ENCODE results near the gene CCDC91. TPM values are rescaled to one million over a fixed set of nuclear protein-coding genes. Genes with fewer than 3 reads are reported as not detected.
A peak's percentile ranks its signal among the peaks of the same experiment; 100 is the strongest.

CCDC91 gene
- polyA plus RNA-seq, 3 donors = 6.3 to 18.1 (median 15.6) TPM

DNA sequence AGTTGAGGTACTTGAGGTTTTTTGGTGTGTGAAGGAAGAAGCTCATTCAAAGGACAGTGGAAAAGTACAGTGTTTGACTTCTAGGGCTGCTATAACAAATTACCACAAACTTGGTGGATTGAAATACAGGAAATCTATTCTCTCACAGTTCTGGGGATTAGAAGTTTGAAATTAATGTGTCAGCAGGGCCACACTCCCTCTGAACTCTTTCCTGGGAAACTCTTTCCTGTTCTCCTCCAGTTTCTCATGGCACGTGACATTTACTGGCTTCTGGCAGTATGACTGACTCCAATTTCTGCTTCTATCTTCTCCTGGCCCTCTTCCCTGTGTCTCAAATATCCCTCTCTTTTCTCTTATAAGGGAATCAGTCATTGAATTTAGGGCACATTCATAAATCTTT is 160.2 kb downstream of the CCDC91 start:
- H3K9me3 Mint-ChIP-seq = peaks cover 2 to 23% (median 8%) of the 10 kb centered on the region in 7 donors
- H3K79me2 ChIP-seq (ENCODE audit: insufficient read depth, low read length) = no peaks in the 10 kb centered on the region
- intact Hi-C loops (cut with micrococcal nuclease) = no loop called here
- no peak overlapping the region for H3K9ac ChIP-seq (ENCODE audit: insufficient read depth, low read length, poor library complexity, severe bottlenecking)
- no peak overlapping the region for H2AFZ ChIP-seq (ENCODE audit: insufficient read depth, low read depth, low read length, poor library complexity, severe bottlenecking)
- H3K4me3 Mint-ChIP-seq = no peak overlapping the region
- no peak overlapping the region for H3K27ac ChIP-seq (ENCODE audit: low read depth in 1 of 2, low read length in 2 of 2)
- no CpG with 5 or more reads among the region's 1 CpG for WGBS (ENCODE audit: insufficient coverage)
- H3K27ac Mint-ChIP-seq = peak overlapping the region in 1 of 7 donors; percentile 4
- DNase-seq = no peak
- H3K36me3 ChIP-seq (replicated peaks in 1 of 2; ENCODE audit: control insufficient read depth in 1 of 2, insufficient read depth in 2 of 2, low read length in 2 of 2) = peaks cover 0 to 4% of the 10 kb centered on the region in 2 donors
- H3K4me2 ChIP-seq (replicated peaks; ENCODE audit: extremely low read depth, low read length, poor library complexity, severe bottlenecking) = no peak overlapping the region
- no peaks in the 10 kb centered on the region for H3K27me3 ChIP-seq (ENCODE audit: control insufficient read depth in 2 of 2, insufficient read depth in 2 of 2, low read length in 2 of 2)
- TF ChIP-seq, protein P1, sequence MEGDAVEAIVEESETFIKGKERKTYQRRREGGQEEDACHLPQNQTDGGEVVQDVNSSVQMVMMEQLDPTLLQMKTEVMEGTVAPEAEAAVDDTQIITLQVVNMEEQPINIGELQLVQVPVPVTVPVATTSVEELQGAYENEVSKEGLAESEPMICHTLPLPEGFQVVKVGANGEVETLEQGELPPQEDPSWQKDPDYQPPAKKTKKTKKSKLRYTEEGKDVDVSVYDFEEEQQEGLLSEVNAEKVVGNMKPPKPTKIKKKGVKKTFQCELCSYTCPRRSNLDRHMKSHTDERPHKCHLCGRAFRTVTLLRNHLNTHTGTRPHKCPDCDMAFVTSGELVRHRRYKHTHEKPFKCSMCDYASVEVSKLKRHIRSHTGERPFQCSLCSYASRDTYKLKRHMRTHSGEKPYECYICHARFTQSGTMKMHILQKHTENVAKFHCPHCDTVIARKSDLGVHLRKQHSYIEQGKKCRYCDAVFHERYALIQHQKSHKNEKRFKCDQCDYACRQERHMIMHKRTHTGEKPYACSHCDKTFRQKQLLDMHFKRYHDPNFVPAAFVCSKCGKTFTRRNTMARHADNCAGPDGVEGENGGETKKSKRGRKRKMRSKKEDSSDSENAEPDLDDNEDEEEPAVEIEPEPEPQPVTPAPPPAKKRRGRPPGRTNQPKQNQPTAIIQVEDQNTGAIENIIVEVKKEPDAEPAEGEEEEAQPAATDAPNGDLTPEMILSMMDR (IDR thresholded peaks at IDR 0.05) = no peak
- no peaks in the 10 kb centered on the region for H3K4me1 Mint-ChIP-seq
- H3K4me1 ChIP-seq (ENCODE audit: control insufficient read depth in 1 of 2, insufficient read depth in 2 of 2, low read length in 2 of 2) = no peaks in the 10 kb centered on the region
- H3K9me3 ChIP-seq (replicated peaks in 1 of 2; ENCODE audit: control insufficient read depth in 1 of 2, insufficient read depth in 1 of 2, low read length in 2 of 2) = peaks cover 3 to 11% of the 10 kb centered on the region in 2 donors
- peaks cover 0 to 2% (median 1%) of the 10 kb centered on the region in 3 donors for H3K27me3 Mint-ChIP-seq (ENCODE audit: low read depth in 3 of 3)
- H4K20me1 ChIP-seq (ENCODE audit: insufficient read depth, low read length) = no peaks in the 10 kb centered on the region
- H3K36me3 Mint-ChIP-seq = peaks cover 20 to 27% of the 10 kb centered on the region in 2 donors
- H3K4me3 ChIP-seq (replicated peaks in 1 of 3; ENCODE audit: low read depth in 2 of 3, low read length in 3 of 3) = no peak overlapping the region

DNA sequence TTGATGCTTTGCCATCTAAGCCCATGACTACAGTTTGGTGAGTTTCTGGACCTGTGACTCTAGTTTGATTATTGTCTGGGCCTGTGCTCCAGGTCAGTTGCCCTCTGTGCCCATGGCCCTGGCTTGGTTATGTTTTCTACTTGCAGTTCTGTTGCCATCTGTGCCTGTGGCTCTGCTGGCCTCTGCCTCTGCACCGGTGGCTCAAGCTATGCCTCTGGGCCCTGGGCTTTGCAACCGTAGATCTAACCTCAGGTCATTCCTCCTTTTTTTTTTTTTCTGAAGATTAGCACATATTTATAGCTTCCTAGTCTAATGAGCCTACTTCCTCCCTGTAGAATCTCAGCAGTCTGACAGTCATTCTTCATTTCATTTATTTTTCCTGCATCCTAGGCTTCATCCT is 161.2 kb downstream of the CCDC91 start:
- intact Hi-C loops (cut with micrococcal nuclease) = no loop called here
- H3K4me1 Mint-ChIP-seq = no peaks in the 10 kb centered on the region
- no peak overlapping the region for H3K27ac Mint-ChIP-seq
- H3K9me3 Mint-ChIP-seq = peaks cover 2 to 23% (median 8%) of the 10 kb centered on the region in 7 donors
- peaks cover 26 to 31% of the 10 kb centered on the region in 2 donors for H3K36me3 Mint-ChIP-seq
- H3K4me3 Mint-ChIP-seq = no peak overlapping the region
- peaks cover 0 to 2% (median 1%) of the 10 kb centered on the region in 3 donors for H3K27me3 Mint-ChIP-seq (ENCODE audit: low read depth in 3 of 3)
- Histone ChIP-seq H3K9me3 (replicated peaks in 1 of 2; ENCODE audit: control insufficient read depth in 1 of 2, insufficient read depth in 1 of 2, low read length in 2 of 2) (peaks cover 3 to 11% of the 10 kb centered on the region in 2 donors), H4K20me1 (ENCODE audit: insufficient read depth, low read length) (no peaks in the 10 kb centered on the region), H2AFZ (ENCODE audit: insufficient read depth, low read depth, low read length, poor library complexity, severe bottlenecking) (no peak overlapping the region), H3K27me3 (ENCODE audit: control insufficient read depth in 2 of 2, insufficient read depth in 2 of 2, low read length in 2 of 2) (no peaks in the 10 kb centered on the region), H3K79me2 (ENCODE audit: insufficient read depth, low read length) (no peaks in the 10 kb centered on the region), H3K4me1 (ENCODE audit: control insufficient read depth in 1 of 2, insufficient read depth in 2 of 2, low read length in 2 of 2) (no peaks in the 10 kb centered on the region), H3K9ac (ENCODE audit: insufficient read depth, low read length, poor library complexity, severe bottlenecking) (no peak overlapping the region), H3K27ac (ENCODE audit: low read depth in 1 of 2, low read length in 2 of 2) (no peak overlapping the region), H3K36me3 (replicated peaks in 1 of 2; ENCODE audit: control insufficient read depth in 1 of 2, insufficient read depth in 2 of 2, low read length in 2 of 2) (peaks cover 0 to 4% of the 10 kb centered on the region in 2 donors), H3K4me3 (replicated peaks in 1 of 3; ENCODE audit: low read depth in 2 of 3, low read length in 3 of 3) (no peak overlapping the region), H3K4me2 (replicated peaks; ENCODE audit: extremely low read depth, low read length, poor library complexity, severe bottlenecking) (no peak overlapping the region)
- 97% methylated on average over 2 of the region's 2 CpGs for WGBS (ENCODE audit: insufficient coverage)
- TF ChIP-seq, protein P1 (IDR thresholded peaks at IDR 0.05) = no peak
- no peak for DNase-seq

All from CD14-positive monocyte (primary cell).